ENCODE data around the gene CCDC154. TPM values are rescaled to one million over a fixed set of nuclear protein-coding genes. Genes with fewer than 3 reads are reported as not detected.

Gene CCDC154, protein sequence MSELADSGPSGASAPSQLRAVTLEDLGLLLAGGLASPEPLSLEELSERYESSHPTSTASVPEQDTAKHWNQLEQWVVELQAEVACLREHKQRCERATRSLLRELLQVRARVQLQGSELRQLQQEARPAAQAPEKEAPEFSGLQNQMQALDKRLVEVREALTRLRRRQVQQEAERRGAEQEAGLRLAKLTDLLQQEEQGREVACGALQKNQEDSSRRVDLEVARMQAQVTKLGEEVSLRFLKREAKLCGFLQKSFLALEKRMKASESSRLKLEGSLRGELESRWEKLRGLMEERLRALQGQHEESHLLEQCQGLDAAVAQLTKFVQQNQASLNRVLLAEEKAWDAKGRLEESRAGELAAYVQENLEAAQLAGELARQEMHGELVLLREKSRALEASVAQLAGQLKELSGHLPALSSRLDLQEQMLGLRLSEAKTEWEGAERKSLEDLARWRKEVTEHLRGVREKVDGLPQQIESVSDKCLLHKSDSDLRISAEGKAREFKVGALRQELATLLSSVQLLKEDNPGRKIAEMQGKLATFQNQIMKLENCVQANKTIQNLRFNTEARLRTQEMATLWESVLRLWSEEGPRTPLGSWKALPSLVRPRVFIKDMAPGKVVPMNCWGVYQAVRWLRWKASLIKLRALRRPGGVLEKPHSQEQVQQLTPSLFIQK
- 0.33 and 0.71 TPM in 2 replicates for total RNA-seq (2014; rRNA removed; shearing (Covaris generic))

DNA sequence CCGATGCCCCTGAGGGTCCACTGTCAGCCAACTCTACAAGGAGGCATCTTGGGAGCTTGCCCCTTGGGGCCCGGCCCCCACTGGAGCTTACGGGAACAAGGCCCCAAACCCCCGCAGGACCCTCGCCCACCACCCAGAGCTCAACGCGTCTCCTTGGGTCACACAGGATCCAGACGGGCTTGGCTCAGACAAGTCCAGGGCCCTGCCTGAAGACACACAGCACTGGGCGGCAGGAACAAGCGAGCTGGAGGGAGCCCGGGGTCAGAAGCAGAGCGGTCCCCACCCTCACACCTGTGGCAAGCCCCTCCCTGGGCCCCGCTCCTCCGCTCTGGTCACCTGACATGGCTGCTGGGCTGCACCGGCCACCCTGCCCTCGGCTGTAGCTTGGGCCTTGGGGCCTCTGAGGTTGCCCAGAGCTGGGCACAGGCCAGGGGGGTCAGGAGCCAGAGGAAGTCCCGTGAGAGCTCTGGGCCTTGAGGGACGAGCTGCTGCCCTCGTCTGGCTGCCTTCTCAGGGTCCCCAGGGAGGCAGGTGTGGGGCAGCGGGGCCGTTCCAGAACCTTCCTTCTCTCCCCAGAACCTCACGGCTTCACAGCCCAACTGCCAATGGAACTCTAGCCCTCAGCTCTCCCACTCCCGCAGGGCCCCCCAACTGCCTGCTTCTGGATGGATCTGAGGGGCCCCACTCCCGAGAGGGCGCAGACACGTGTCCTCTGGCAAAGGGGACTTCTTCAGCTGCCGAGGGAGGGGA, at the start of gene CCDC154:
Gene CCDC154, minus strand, starts transcription at position 577 of the 750 bp plus-strand sequence. Its CDS starts 234 bp downstream, at position 343.
- H3K27ac ChIP-seq, result no peak within 1 kb of the TSS
- no peaks in the 10 kb centered on the region for H3K27me3 ChIP-seq
- H3K36me3 ChIP-seq, result no peaks in the 10 kb centered on the region
- H3K9me3 ChIP-seq (replicated peaks), result no peaks in the 10 kb centered on the region
- H3K4me3 ChIP-seq, result no peak within 1 kb of the TSS
- DNase-seq, result no peak
- peaks cover 6% of the 10 kb centered on the region; the same call in 1 of the 2 replicates for H3K4me1 ChIP-seq

DNA sequence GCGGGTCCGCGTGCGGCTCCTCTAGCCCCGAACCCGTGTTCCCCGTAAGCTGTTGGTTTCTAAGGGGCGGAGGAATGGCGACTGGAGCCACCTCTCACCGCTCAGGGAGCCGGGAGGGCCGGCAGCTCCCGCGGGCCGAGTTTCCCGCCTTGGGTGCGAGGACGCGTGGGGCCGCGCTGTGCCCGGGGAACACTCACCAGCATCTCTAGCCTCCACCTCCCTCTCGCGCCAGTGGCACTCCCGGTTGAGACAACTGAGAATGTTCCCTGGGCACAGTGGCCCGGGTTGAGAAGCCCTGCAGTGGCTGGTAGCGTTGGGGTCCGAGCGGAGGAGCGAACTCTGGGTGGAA, 49.4 kb upstream of the CCDC154 start:
- DNase-seq, result peak in 1 of 2 experiments; percentile 37
- Histone ChIP-seq H3K4me1 (peaks cover 13% of the 10 kb centered on the region; the same call in 1 of the 2 replicates), H3K27me3 (no peaks in the 10 kb centered on the region), H3K36me3 (peaks cover 19% of the 10 kb centered on the region), H3K9me3 (replicated peaks) (no peaks in the 10 kb centered on the region), H3K4me3 (peak overlapping the region; percentile 93), H3K27ac (peak overlapping the region; percentile 86)

DNA sequence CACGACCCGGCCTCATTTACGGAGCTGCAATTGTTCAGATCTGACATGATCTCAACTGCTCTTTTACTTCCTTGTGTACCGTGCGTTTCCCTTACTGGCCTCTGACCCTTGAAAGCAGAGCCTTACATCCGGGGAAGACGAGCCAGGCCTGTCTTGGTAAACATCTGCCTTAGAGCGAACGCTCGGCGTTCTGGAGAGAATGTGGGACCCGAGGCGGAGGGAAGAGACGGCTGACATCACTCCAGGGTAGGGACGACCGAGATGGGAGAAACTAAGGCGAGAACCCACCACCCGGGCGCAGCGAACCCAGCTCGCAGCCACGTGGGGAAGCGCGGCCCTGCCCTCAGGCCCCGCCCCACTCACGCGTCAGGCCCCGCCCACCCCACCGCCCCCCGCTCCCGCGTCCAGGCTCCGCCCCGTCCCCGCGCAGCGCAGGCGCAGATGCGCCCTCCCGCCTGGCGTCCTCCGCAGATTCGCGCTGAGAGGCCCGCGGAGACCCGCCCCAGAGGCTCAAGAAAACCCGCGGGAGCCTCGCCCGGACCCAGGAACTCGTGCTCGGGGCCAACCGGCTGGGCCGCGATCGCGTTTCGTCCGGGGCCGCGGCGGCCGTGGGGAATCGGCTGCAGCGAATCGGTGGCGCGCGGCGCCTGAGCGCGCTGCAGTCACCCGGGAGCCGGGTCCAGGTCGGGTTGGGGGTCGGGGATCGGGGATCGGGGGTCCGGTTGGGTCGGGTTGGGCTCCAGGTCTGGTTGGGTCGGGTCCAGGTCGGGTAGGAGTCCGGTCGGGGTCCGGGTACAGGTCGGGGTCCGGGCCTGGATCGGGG, 48.8 kb upstream of the CCDC154 start, which contains the start of gene TELO2:
Gene TELO2, plus strand, starts transcription at position 438 of the 823 bp plus-strand sequence. CDS start 922 bp downstream, outside the sequence.
- Histone ChIP-seq H3K4me3 (peak within 1 kb of the TSS; percentile 93), H3K27ac (peak within 1 kb of the TSS; percentile 86), H3K9me3 (replicated peaks) (no peaks in the 10 kb centered on the region), H3K27me3 (no peaks in the 10 kb centered on the region), H3K4me1 (peaks cover 13% of the 10 kb centered on the region; the same call in 1 of the 2 replicates), H3K36me3 (peaks cover 13% of the 10 kb centered on the region)
- DNase-seq, result peak; percentile 80 to 86

DNA sequence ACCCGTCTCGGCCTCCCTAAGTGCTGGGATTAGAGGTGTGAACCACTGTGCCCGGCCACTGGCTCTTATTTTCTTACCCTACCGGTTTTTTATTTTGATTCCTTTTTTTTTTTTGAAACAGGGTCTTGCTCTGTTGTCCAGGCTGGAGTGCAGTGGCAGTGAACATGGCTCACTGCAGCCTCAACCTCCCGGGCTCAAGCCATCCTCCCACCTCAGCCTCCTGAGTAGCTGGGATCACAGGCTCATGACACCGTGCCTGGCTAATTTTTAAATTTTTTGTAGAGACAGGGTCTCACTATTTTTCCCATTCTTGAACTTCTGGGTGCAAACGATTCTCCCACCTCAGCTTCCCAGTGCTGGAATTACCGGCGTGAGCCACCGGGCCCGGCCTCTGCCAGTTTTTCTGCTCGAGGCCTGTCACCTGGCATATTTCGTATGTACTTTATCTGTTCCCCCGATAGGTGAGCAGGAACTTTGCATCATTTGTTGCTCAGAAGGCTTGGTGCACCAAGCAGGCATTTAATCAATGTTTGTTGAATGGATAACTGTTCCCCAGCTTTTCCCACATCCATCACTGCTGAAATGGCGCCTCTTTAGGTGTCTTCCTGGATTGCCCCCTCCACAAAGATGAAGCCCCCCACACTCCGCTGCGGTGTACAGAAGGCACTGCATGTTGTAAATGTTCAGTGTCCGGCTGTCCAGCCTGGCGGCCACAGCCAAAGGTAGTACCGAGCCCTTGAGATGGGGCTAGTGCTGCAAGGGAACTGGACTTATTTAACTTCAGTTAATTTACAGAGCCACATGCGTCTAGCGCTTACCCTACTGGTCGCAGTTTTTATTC, 47.9 kb upstream of the CCDC154 start:
- DNase-seq, result no peak
- Histone ChIP-seq H3K9me3 (replicated peaks) (no peaks in the 10 kb centered on the region), H3K27ac (peak overlapping the region; percentile 86), H3K4me3 (peak overlapping the region; percentile 93), H3K36me3 (peaks cover 10% of the 10 kb centered on the region), H3K4me1 (peaks cover 13% of the 10 kb centered on the region; the same call in 1 of the 2 replicates), H3K27me3 (no peaks in the 10 kb centered on the region)

DNA sequence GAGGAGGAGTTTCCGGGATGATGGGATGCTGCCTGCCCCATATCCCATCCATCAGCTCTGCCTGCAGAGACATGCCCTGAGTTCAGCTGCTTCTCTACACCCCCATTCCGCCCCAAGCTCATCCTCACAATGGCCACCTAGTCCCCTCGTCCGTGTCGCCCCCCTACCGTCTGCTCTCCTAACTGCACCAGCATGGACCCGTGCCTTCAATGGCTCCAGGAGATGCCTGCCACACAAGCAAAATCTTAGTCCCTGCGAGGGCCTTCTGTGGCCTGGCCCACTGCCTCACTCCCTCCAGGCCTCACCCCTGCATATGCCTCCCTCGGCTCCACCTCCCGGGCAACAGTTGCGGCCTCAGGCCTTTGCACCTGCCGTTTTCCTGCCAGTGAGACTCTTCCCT, 47.0 kb upstream of the CCDC154 start:
- DNase-seq, result peak; percentile 52 to 66
- Histone ChIP-seq H3K9me3 (replicated peaks) (no peaks in the 10 kb centered on the region), H3K27me3 (no peaks in the 10 kb centered on the region; the same call in 1 of the 2 replicates), H3K36me3 (peaks cover 2% of the 10 kb centered on the region; the same call in 1 of the 2 replicates), H3K4me3 (no peak overlapping the region), H3K4me1 (peaks cover 13% of the 10 kb centered on the region; the same call in 1 of the 2 replicates), H3K27ac (no peak overlapping the region)

DNA sequence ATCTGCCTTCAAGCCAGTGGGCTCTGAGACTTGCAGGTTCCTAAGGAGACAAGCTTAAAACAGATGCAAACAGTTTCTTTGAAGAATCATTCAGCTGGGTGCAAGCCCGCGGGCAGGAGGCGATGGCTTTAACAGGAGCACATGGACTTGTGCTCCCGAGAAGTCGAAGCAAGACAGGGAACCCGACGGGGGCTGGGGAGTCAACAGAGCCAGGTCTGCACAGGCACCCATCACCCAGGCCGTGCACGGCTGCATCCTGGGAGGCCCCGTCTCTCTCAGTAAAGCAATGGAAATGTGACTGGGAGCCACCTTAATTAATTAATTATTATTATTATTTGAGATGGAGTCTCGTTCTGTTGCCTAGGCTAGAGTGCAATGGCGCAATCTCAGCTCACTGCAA, 44.7 kb upstream of the CCDC154 start:
- Histone ChIP-seq H3K4me3 (no peak overlapping the region), H3K9me3 (replicated peaks) (no peaks in the 10 kb centered on the region), H3K36me3 (no peaks in the 10 kb centered on the region), H3K27me3 (peaks cover 4% of the 10 kb centered on the region; the same call in 1 of the 2 replicates), H3K27ac (no peak overlapping the region), H3K4me1 (no peaks in the 10 kb centered on the region)
- no peak for DNase-seq

DNA sequence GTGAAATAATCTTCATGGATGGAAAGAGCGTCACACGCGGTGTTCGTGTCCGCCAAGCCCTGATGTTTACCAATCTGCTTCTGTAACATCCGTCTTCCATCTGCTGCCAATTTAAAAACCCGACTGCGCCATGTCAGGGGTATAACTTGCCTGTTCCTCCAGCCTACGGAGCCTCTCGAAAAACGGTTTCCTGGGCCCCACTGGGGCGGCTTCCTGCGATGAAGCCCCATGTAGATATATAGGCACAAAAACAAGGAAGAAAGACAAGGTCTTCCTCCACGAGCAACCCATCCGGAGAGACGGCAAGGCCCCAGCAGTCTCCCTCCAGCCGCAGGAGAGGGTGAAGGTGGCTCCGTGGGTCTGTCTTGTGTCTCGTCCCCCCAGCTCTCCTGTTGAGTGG, 44.3 kb upstream of the CCDC154 start, which contains the start of gene PTX4:
Gene PTX4, minus strand, starts transcription at position 326 of the 400 bp plus-strand sequence. Its CDS starts 35 bp downstream, at position 291.
- Histone ChIP-seq H3K27ac (no peak within 1 kb of the TSS), H3K36me3 (no peaks in the 10 kb centered on the region), H3K4me3 (no peak within 1 kb of the TSS), H3K9me3 (replicated peaks) (no peaks in the 10 kb centered on the region), H3K27me3 (peaks cover 6% of the 10 kb centered on the region; the same call in 1 of the 2 replicates), H3K4me1 (no peaks in the 10 kb centered on the region)
- no peak for DNase-seq

DNA sequence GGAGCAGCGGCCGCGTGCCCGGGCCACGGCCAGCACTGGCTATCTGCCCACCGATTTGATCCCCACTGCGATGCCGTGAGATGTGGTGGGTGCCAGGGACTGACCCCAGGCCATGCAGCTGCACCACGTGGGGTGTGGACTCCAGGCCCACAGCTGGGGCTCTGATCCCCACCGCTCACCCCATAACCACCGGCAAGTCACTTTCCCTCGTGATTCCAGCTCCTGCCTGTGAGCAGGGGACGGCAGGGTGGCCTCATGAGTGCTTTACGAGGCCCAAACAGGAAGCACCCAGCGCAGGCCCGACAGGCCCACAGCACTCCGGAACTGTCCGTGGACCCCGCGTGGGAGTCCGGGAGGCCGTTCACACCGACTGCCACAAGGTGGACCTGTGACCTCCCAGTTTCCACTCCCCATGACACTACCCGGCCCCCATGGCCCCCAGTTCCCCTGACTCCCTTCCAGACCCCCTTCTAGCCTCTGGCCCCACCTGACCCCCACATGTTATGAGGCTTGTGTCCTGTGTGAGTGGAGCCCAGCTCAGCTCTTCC, 43.8 kb upstream of the CCDC154 start:
- no peaks in the 10 kb centered on the region for H3K4me1 ChIP-seq
- H3K27me3 ChIP-seq, result peaks cover 11% of the 10 kb centered on the region; the same call in 1 of the 2 replicates
- H3K27ac ChIP-seq, result no peak overlapping the region
- no peaks in the 10 kb centered on the region for H3K36me3 ChIP-seq
- no peak overlapping the region for H3K4me3 ChIP-seq
- H3K9me3 ChIP-seq (replicated peaks), result no peaks in the 10 kb centered on the region
- DNase-seq, result no peak

DNA sequence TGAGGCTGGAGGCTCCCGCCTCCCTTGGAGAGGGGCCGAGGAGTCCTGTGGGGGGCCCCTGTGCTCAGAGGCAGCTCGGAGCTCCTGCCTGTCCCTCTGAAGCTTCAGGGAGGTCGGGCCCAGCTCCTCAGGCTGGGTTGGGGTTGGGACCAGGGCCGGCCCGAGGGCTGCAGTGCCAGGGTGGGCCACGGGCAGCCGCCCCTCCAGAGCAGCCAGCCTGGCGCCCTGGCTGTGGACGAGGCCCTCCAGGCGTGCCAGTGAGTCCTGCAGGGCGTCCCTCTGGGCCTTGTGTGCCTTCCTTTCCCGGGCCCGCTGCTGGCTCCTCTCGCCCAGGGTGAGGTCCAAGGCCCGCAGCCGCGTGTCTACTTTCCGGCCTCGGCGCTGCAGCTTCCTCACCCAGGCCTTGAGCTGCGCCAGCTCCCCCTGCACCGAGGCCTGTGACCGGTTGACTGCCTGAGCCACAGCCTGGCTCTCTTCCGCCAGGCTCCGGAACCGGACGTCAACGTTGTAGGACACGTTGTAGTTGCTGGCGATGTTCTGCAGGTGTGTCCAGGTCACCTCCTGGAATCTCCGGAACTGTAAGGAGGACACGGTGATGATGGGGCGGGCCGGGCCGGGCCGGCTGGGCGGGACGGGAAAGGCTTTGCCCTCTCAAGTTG, 43.2 kb upstream of the CCDC154 start:
- H3K9me3 ChIP-seq (replicated peaks), result no peaks in the 10 kb centered on the region
- no peak overlapping the region for H3K4me3 ChIP-seq
- H3K27me3 ChIP-seq, result peaks cover 11% of the 10 kb centered on the region; the same call in 1 of the 2 replicates
- no peaks in the 10 kb centered on the region for H3K36me3 ChIP-seq
- H3K4me1 ChIP-seq, result no peaks in the 10 kb centered on the region
- H3K27ac ChIP-seq, result no peak overlapping the region
- DNase-seq, result no peak

DNA sequence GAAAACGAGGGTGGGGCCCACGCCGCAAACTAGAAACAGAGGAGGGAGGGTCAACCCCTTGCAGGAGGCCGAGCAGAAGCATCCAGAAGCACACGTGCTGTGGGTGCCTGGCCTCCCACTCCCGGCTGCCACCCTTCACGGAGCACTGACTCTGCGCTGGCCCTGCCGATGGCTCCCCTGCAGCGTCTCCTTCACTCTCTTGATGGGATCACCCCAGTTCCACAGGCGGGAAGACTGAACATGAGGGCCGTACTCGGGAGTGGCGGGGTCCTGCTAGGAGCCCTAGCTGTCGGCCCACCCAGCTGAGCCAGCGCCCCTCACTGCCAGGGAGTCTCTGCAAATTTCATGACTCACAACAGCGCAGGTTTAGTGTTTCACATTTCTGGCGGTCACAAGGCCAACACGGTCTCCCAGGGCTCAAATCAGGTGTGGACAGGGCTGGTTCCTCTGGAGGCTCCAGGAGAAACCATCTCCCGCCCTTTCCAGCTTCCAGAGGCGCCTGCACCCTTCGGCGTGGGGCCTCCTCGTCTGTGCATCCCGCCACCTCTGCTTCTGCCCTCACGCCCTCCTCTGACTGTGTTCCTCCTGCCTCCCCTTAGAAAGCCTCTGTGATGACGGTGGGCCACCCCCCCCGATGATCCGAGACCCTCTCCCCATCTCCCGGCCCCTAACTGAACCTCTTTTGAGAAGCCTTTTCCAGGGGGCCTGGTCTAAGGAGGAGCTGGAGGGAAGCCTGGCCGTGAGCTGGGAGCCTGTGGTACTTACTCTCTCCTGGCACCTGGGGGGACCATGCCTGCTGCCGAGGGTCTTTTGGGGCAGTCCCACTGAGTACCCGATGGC, 42.4 kb upstream of the CCDC154 start:
- Histone ChIP-seq H3K27me3 (peaks cover 11% of the 10 kb centered on the region; the same call in 1 of the 2 replicates), H3K4me1 (no peaks in the 10 kb centered on the region), H3K4me3 (no peak overlapping the region), H3K36me3 (no peaks in the 10 kb centered on the region), H3K27ac (no peak overlapping the region), H3K9me3 (replicated peaks) (no peaks in the 10 kb centered on the region)
- no peak for DNase-seq

DNA sequence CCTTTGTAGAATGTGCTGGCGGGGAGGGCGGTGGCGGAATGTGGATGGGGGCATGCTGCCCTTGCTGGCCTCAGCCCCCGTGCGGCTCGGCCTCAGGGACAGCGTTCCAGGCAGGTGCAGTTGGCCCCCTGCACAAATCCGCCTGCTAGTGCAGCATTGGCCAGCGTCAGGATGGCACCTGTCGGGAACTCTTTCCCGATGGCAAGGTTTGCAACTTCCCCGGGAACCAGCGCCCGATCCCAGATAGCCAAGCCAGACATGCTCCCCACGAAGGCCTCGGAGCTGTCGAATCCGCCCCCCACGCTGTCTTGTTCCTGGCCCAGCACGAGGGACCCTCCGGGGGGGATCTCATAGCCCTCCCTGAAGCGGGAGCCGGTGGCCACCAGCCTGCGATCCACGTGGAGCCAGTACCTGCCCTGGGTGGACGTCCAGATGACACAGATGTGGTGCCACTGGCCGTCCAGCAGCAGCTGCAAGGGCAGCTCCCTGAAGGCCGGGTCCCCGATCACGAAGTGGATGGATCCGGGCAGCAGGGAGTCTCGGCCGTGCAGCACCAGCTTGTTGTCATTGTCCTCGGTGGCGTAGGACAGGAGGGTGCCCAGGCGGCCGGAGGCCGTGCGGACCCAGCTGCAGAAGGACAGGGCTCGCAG, 41.6 kb upstream of the CCDC154 start:
- Histone ChIP-seq H3K27ac (no peak overlapping the region), H3K27me3 (peaks cover 11% of the 10 kb centered on the region; the same call in 1 of the 2 replicates), H3K9me3 (replicated peaks) (no peaks in the 10 kb centered on the region), H3K4me1 (no peaks in the 10 kb centered on the region), H3K36me3 (no peaks in the 10 kb centered on the region), H3K4me3 (no peak overlapping the region)
- no peak for DNase-seq
